ENCODE measurements around the gene RICTOR. TPM values are rescaled to one million over a fixed set of nuclear protein-coding genes. Genes with fewer than 3 reads are reported as not detected.

Gene RICTOR
- total and polyA plus RNA-seq, 2 of the 4 experiments (the other 2 are of a cell fraction) = 4.1 to 35.7 TPM

DNA sequence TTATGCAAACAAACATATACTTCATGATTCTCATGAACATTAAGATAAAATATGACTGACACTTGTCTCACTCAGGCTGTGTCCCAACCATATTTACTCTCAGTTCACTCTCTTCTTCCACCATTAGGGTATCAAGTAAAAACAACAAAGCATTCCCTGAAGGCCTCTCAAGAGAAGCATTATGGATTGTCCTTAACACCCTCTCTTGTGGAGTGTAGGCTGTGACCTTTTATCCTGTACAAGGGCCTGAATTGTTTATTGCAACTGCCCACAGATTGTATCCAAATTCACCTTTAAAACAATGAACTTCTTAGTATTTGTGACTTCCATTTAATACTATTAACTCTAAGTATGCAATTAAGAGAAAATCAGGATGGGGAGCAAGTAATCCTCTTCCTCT, 78.1 kb downstream of the RICTOR start:
- POLR2A ChIA-PET (ENCODE audit: unreplicated experiment) = no interaction called here
- Histone ChIP-seq H3K9me3 (ENCODE audit: control insufficient read depth, insufficient read depth, low read length) (no peaks in the 10 kb centered on the region), H2AK5ac (ENCODE audit: low read depth, low read length) (no peak overlapping the region), H4K20me1 (ENCODE audit: insufficient read depth, low read length) (no peaks in the 10 kb centered on the region), H3K4ac (ENCODE audit: low read depth, low read length) (no peak overlapping the region), H2AK9ac (replicated peaks; ENCODE audit: low read depth, low read length, poor library complexity) (no peak overlapping the region), H2BK120ac (ENCODE audit: low read depth, low read length) (no peak overlapping the region), H4K5ac (ENCODE audit: low read depth, low read length) (no peak overlapping the region), H2BK20ac (ENCODE audit: low read depth, low read length) (no peak overlapping the region), H3K36me3 (ENCODE audit: control insufficient read depth, insufficient read depth, low read length) (no peaks in the 10 kb centered on the region; the same call in 1 of the 2 replicates), H3K18ac (ENCODE audit: low read depth, low read length) (no peak overlapping the region), H4K8ac (ENCODE audit: low read depth in 2 of 2, low read length in 2 of 2) (no peak overlapping the region), H3K56ac (ENCODE audit: extremely low read depth, insufficient read depth, low read length) (no peak overlapping the region), H3K14ac (replicated peaks; ENCODE audit: low read depth, low read length) (no peak overlapping the region; the same call in 1 of the 2 replicates), H3K4me3 (ENCODE audit: insufficient read depth, low read depth, low read length) (no peak overlapping the region), H3K9ac (ENCODE audit: low read depth, low read length) (no peak overlapping the region), H2BK15ac (ENCODE audit: low read depth, low read length) (no peak overlapping the region), H3K9me1 (ENCODE audit: insufficient read depth, low read length) (no peaks in the 10 kb centered on the region), H3K4me2 (ENCODE audit: low read depth, low read length) (no peak overlapping the region), H3K23ac (ENCODE audit: low read depth, low read length) (no peak overlapping the region; the same call in 1 of the 2 replicates), H3K27ac (ENCODE audit: insufficient read depth, low read length) (no peak overlapping the region), H4K91ac (ENCODE audit: insufficient read depth, low read depth, low read length) (no peak overlapping the region), H2BK5ac (ENCODE audit: low read depth, low read length, poor library complexity, severe bottlenecking) (no peak overlapping the region), H2AFZ (replicated peaks; ENCODE audit: low read length, poor library complexity) (no peak overlapping the region), H3K27me3 (ENCODE audit: control insufficient read depth, insufficient read depth, low read length) (no peaks in the 10 kb centered on the region), H3K4me1 (ENCODE audit: control insufficient read depth, insufficient read depth, low read length) (no peaks in the 10 kb centered on the region), H3K79me1 (ENCODE audit: low read depth in 1 of 2, low read length in 2 of 2) (peaks cover 0 to 19% of the 10 kb centered on the region in 2 experiments; a peak in 2 of 4 replicates)
- no peak for DNase-seq
- no peak for ATAC-seq (ENCODE audit: low read depth)
- no TSS peak for BruUV-seq (replicated peaks)
- intact Hi-C loops (cut with micrococcal nuclease) (loop anchor here (10.0 kb wide), 3 partner anchors 219 to 579 kb away; partner anchors contain the start of gene FYB1), in situ Hi-C loops (cut with MboI; ENCODE audit: low sequenced_read_pairs) (no loop called here), dilution Hi-C loops (cut with HindIII; ENCODE audit: low sequenced_read_pairs, unreplicated experiment) (no loop called here)
- no peak for TF ChIP-seq RAD21 (IDR thresholded peaks at IDR 0.05; ENCODE audit: low read length)
- TF ChIP-seq RFX5 (IDR thresholded peaks at IDR 0.05; ENCODE audit: low read depth, low read length) = no peak
- no peak for TF ChIP-seq NFE2L2 (IDR thresholded peaks at IDR 0.05; ENCODE audit: low read depth, low read length)
- no peak for TF ChIP-seq BHLHE40 (IDR thresholded peaks at IDR 0.05; ENCODE audit: low read depth, low read length)
- no peak for TF ChIP-seq USF2 (IDR thresholded peaks at IDR 0.05; ENCODE audit: low read depth, low read length)
- no peak for TF ChIP-seq RCOR1 (IDR thresholded peaks at IDR 0.05; ENCODE audit: insufficient replicate concordance, low read length)
- TF ChIP-seq SMC3 (IDR thresholded peaks at IDR 0.05; ENCODE audit: low read depth, low read length) = no peak
- CTCF ChIA-PET = no interaction called here
